Gastrocnemius medialis (tissue), 4 donors: ENCODE results near the gene SDC1. TPM values are rescaled to one million over a fixed set of nuclear protein-coding genes. Genes with fewer than 3 reads are reported as not detected.

ENCODE experiments used
- ATAC-seq, 2 donors: fragments of 150-250 bp; one replicate each; pipeline ENCODE4 v1.9.1; 2016
- DNase-seq, 2 donors: peaks; one replicate each; pipeline ENCODE4 v3.0.0-alpha.2; 2019
- H3K27ac ChIP-seq, 4 donors: fragments of 200-600 bp; sonication (generic); 1 replicate in 1 of 4; 2 replicates in 3 of 4; pipeline ENCODE4 v1.5.1; 2016 to 2018; ENCODE audit warnings: mild to moderate bottlenecking in 2 of 4, moderate library complexity in 1 of 4
- H3K27me3 ChIP-seq, 3 donors: fragments of 200-600 bp; sonication (generic) in 2 of 3; 1 replicate in 1 of 3; 2 replicates in 2 of 3; pipeline versions ENCODE4 v1.5.1 to v1.6.0; 2016 to 2019; ENCODE audit warnings: mild to moderate bottlenecking in 1 of 3, moderate library complexity in 1 of 3
- H3K36me3 ChIP-seq, 2 donors: fragments of 200-600 bp; sonication (generic) in 1 of 2; one replicate each; pipeline ENCODE4 v1.5.1; 2017 to 2018
- H3K4me1 ChIP-seq, 2 donors: fragments of 200-600 bp; sonication (generic) in 1 of 2; one replicate each; pipeline ENCODE4 v1.5.1; 2016 to 2017; ENCODE audit warnings: mild to moderate bottlenecking in 2 of 2
- H3K4me3 ChIP-seq, 4 donors: fragments of 200-600 bp; sonication (generic) in 3 of 4; 1 replicate in 1 of 4; 2 replicates in 3 of 4; pipeline ENCODE4 v1.5.1; 2016 to 2019; ENCODE audit warnings: mild to moderate bottlenecking in 2 of 4
- H3K9me3 ChIP-seq, 3 donors: fragments of 200-600 bp; sonication (generic) in 2 of 3; 1 replicate in 1 of 3; 2 replicates in 2 of 3; pipeline ENCODE4 v1.5.1; 2016 to 2019
- CTCF ChIP-seq, 5 experiments: fragments of 450-650 bp in 3 of 5; fragments of 200-600 bp in 2 of 5; sonication (generic) in 2 of 5; IDR thresholded peaks in 4 of 5; conservative IDR thresholded peaks in 1 of 5; 1 replicate in 4 of 5; 2 replicates in 1 of 5; pipeline ENCODE4 v1.5.1; 2016 to 2019; ENCODE audit warnings: antibody characterized with exemption in 5 of 5, mild to moderate bottlenecking in 3 of 5, moderate library complexity in 3 of 5
- POLR2A ChIP-seq, 2 donors: fragments of 450-650 bp; IDR thresholded peaks; one replicate each; pipeline ENCODE4 v1.6.1; 2017; ENCODE audit warnings: antibody characterized with exemption in 2 of 2, mild to moderate bottlenecking in 2 of 2, moderate library complexity in 2 of 2
- in situ Hi-C, 4 donors: fragments of 200-750 bp; cut with MboI; loops; one replicate each; pipeline versions ENCODE4 v1.15.0 to v1.8.0; 2017; ENCODE audit warnings: low sequenced_read_pairs in 4 of 4
- intact Hi-C: fragments of 100-400 bp; cut with DNase I; formaldehyde crosslinking; loops from one replicate; pipeline ENCODE4 v1.15.1; 2023; ENCODE audit warnings: low total_unique reads
- total RNA-seq, 4 donors: library from RNA; depleted of rRNA; stranded (reverse); fragments of >200 nt; gene quantifications; one replicate each; pipeline versions ENCODE4 v1.1.0 to v1.2.3, GENCODE V29; 2016

The SDC1 gene
- total RNA-seq, 4 donors from 2014 or later = 0.41 to 1.2 (median 1.2) TPM; not detected in 1

GRCh38 chr2:20219763-20220380, 5.1 kb downstream of the SDC1 start:
- no peak overlapping the region for H3K4me3 ChIP-seq
- H3K27me3 ChIP-seq = peaks cover 5 to 14% (median 7%) of the 10 kb centered on the region in 3 donors
- no peaks in the 10 kb centered on the region for H3K36me3 ChIP-seq
- H3K27ac ChIP-seq = no peak overlapping the region
- in situ Hi-C loops = no loop called here
- ATAC-seq = no peak
- TF ChIP-seq POLR2A (IDR thresholded peaks at IDR 0.05) = no peak
- TF ChIP-seq CTCF (IDR thresholded peaks at IDR 0.05 in 4 of 5, conservative IDR thresholded peaks at IDR 0.05 in 1 of 5) = no peak
- H3K4me1 ChIP-seq = peaks cover 0 to 8% of the 10 kb centered on the region in 2 donors
- H3K9me3 ChIP-seq = no peaks in the 10 kb centered on the region
- intact Hi-C loops = loop anchor here (10.0 kb wide), 1 partner anchor 75 kb away; no protein-coding TSS in a partner anchor
- DNase-seq = no peak

DNA sequence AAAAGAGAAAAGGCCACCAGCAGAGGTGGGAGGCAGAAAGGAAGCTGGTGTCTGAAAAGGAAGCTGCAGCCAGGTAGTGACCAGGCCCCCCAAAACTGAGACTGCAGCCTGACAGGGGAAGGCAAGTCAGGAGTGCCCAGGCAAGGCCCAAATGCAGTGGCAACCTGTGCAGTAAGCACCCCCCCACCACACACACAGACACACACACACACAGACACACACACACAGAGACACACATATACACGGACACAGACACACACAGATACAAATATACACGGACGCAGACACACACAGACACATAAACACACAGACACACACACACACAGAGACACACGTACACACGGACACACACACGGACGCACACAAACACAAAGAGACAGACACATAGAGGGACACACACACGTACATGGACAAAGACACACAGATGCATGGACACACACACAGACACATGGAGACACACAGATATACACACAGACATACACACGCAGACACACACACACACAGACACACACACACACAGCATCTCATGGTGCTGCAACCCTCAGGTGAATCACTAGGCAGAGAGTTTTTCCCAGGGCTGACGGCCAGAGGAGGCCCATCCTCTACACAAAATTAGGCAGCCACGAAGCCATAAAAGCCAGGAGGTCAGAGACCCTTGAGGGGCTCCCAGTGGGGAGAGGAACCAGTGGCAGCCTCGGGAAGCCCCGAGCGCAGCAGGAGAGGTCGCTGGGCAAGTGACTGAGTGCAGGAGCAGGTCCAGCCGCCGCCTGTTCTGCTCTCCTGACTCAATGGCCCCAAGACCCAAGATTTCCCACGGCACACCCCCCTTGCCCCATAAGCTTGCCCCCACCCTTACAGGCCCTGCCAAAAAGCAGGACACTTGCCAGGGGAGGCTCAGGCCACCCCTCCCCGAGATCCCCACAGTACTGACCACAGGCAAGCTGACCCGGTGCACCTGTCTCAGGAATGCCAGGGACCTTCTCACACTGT, 6.3 kb downstream of the SDC1 start:
- no peak overlapping the region for H3K4me3 ChIP-seq
- ATAC-seq (no peak), DNase-seq (no peak)
- H3K36me3 ChIP-seq = no peaks in the 10 kb centered on the region
- H3K27ac ChIP-seq = no peak overlapping the region
- in situ Hi-C loops = no loop called here
- H3K4me1 ChIP-seq = peaks cover 0 to 5% of the 10 kb centered on the region in 2 donors
- H3K27me3 ChIP-seq = peaks cover 3 to 12% (median 7%) of the 10 kb centered on the region in 3 donors
- intact Hi-C loops = no loop called here
- no peaks in the 10 kb centered on the region for H3K9me3 ChIP-seq
- TF ChIP-seq POLR2A (IDR thresholded peaks at IDR 0.05) (no peak), CTCF (IDR thresholded peaks at IDR 0.05 in 4 of 5, conservative IDR thresholded peaks at IDR 0.05 in 1 of 5) (no peak)

GRCh38 chr2:20217041-20217970, 7.6 kb downstream of the SDC1 start:
- Histone ChIP-seq H3K4me1 (no peaks in the 10 kb centered on the region), H3K4me3 (no peak overlapping the region), H3K27ac (no peak overlapping the region), H3K36me3 (no peaks in the 10 kb centered on the region), H3K9me3 (no peaks in the 10 kb centered on the region), H3K27me3 (peaks cover 0 to 5% (median 0%) of the 10 kb centered on the region in 3 donors)
- intact Hi-C loops (no loop called here), in situ Hi-C loops (no loop called here)
- ATAC-seq (no peak), DNase-seq (no peak)
- TF ChIP-seq POLR2A (IDR thresholded peaks at IDR 0.05) (no peak), CTCF (IDR thresholded peaks at IDR 0.05 in 4 of 5, conservative IDR thresholded peaks at IDR 0.05 in 1 of 5) (no peak)

- Histone ChIP-seq H3K4me3 (no peak overlapping the region), H3K27me3 (no peaks in the 10 kb centered on the region), H3K4me1 (no peaks in the 10 kb centered on the region), H3K9me3 (no peaks in the 10 kb centered on the region), H3K36me3 (no peaks in the 10 kb centered on the region), H3K27ac (no peak overlapping the region)
- TF ChIP-seq CTCF (IDR thresholded peaks at IDR 0.05 in 4 of 5, conservative IDR thresholded peaks at IDR 0.05 in 1 of 5) (no peak), POLR2A (IDR thresholded peaks at IDR 0.05) (no peak)
- ATAC-seq (no peak), DNase-seq (no peak)
- intact Hi-C loops (no loop called here), in situ Hi-C loops (no loop called here)
Measured at GRCh38 chr2:20216130-20217025, 8.6 kb downstream of the SDC1 start.
